Tibial nerve (tissue), 4 donors: ENCODE data around the gene MYCBPAP. TPM values are rescaled to one million over a fixed set of nuclear protein-coding genes. Genes with fewer than 3 reads are reported as not detected.

ENCODE experiments used
- DNase-seq, 2 donors: peaks; one replicate each; pipeline ENCODE4 v3.0.0-alpha.2; 2019; ENCODE audit warnings: low spot score in 2 of 2
- H3K27ac ChIP-seq, 4 donors: fragments of 200-600 bp; sonication (generic) in 3 of 4; one replicate each; pipeline ENCODE4 v1.5.1; 2017 to 2019; ENCODE audit warnings: mild to moderate bottlenecking in 1 of 4
- H3K27me3 ChIP-seq, 2 donors: fragments of 200-600 bp; sonication (generic) in 1 of 2; one replicate each; pipeline versions ENCODE4 v1.5.1 to v1.6.0; 2017 to 2019
- H3K36me3 ChIP-seq, 3 donors: fragments of 200-600 bp; sonication (generic); one replicate each; pipeline ENCODE4 v1.5.1; 2018 to 2019
- H3K4me1 ChIP-seq, 4 donors: fragments of 200-600 bp; sonication (generic) in 3 of 4; one replicate each; pipeline ENCODE4 v1.5.1; 2017 to 2019
- H3K4me3 ChIP-seq, 4 donors: fragments of 200-600 bp; sonication (generic) in 3 of 4; one replicate each; pipeline ENCODE4 v1.5.1; 2017 to 2019; ENCODE audit warnings: mild to moderate bottlenecking in 1 of 4, moderate library complexity in 1 of 4
- H3K9me3 ChIP-seq, 4 donors: fragments of 200-600 bp; sonication (generic) in 3 of 4; one replicate each; pipeline ENCODE4 v1.5.1; 2017 to 2019
- EP300 ChIP-seq, 2 donors: sonication (generic); formaldehyde crosslinking; IDR thresholded peaks; one replicate each; pipeline ENCODE4 v1.6.1; 2017; ENCODE audit warnings: antibody characterized with exemption in 2 of 2, mild to moderate bottlenecking in 1 of 2
- POLR2A ChIP-seq, 2 donors: fragments of 450-650 bp; IDR thresholded peaks; one replicate each; pipeline ENCODE4 v1.6.1; 2017; ENCODE audit warnings: antibody characterized with exemption in 2 of 2, mild to moderate bottlenecking in 2 of 2, moderate library complexity in 2 of 2
- WGBS, 2 donors: methylation state at CpG; one replicate each; pipeline ENCODE4 v1.1.5; 2018; 5-methylcytosine and 5-hydroxymethylcytosine counted together
- total RNA-seq, 4 donors: library from RNA; depleted of rRNA; stranded (reverse); fragments of >200 nt; gene quantifications; one replicate each; pipeline ENCODE4 v1.1.0, GENCODE V29; 2016
- TF ChIP-seq, protein P1 (sequence below), 5 experiments: fragments of 200-600 bp in 3 of 5; fragments of 450-650 bp in 2 of 5; sonication (generic) in 3 of 5; IDR thresholded peaks; one replicate each; pipeline ENCODE4 v1.5.1; 2016 to 2019; ENCODE audit warnings: antibody characterized with exemption in 5 of 5, mild to moderate bottlenecking in 3 of 5, moderate library complexity in 2 of 5

MYCBPAP gene
- total RNA-seq, 4 donors from 2014 or later: 1.2 to 6.8 (median 4.0) TPM

GRCh38 chr17:50576864-50577263, 68.6 kb downstream of the MYCBPAP start:
- no peak overlapping the region for H3K27ac ChIP-seq
- H3K36me3 ChIP-seq: no peaks in the 10 kb centered on the region
- H3K4me1 ChIP-seq: no peaks in the 10 kb centered on the region
- no peak for TF ChIP-seq POLR2A (IDR thresholded peaks at IDR 0.05)
- TF ChIP-seq, protein P1, sequence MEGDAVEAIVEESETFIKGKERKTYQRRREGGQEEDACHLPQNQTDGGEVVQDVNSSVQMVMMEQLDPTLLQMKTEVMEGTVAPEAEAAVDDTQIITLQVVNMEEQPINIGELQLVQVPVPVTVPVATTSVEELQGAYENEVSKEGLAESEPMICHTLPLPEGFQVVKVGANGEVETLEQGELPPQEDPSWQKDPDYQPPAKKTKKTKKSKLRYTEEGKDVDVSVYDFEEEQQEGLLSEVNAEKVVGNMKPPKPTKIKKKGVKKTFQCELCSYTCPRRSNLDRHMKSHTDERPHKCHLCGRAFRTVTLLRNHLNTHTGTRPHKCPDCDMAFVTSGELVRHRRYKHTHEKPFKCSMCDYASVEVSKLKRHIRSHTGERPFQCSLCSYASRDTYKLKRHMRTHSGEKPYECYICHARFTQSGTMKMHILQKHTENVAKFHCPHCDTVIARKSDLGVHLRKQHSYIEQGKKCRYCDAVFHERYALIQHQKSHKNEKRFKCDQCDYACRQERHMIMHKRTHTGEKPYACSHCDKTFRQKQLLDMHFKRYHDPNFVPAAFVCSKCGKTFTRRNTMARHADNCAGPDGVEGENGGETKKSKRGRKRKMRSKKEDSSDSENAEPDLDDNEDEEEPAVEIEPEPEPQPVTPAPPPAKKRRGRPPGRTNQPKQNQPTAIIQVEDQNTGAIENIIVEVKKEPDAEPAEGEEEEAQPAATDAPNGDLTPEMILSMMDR (IDR thresholded peaks at IDR 0.05): no peak
- TF ChIP-seq EP300 (IDR thresholded peaks at IDR 0.05): no peak
- no peaks in the 10 kb centered on the region for H3K9me3 ChIP-seq
- H3K4me3 ChIP-seq: no peak overlapping the region
- WGBS, 2 donors: 79 to 83% methylated on average over 13 of the region's 13 CpGs
- peaks cover 0 to 13% of the 10 kb centered on the region in 2 donors for H3K27me3 ChIP-seq
- DNase-seq: no peak

GRCh38 chr17:50577451-50577954, 69.3 kb downstream of the MYCBPAP start:
- WGBS, 2 donors: 86 to 92% methylated on average over 13 of the region's 13 CpGs
- Histone ChIP-seq H3K36me3 (no peaks in the 10 kb centered on the region), H3K9me3 (no peaks in the 10 kb centered on the region), H3K27me3 (peaks cover 0 to 12% of the 10 kb centered on the region in 2 donors), H3K4me3 (no peak overlapping the region), H3K4me1 (no peaks in the 10 kb centered on the region), H3K27ac (no peak overlapping the region)
- no peak for DNase-seq
- TF ChIP-seq POLR2A (IDR thresholded peaks at IDR 0.05): no peak
- no peak for TF ChIP-seq EP300 (IDR thresholded peaks at IDR 0.05)
- TF ChIP-seq, protein P1 (IDR thresholded peaks at IDR 0.05): no peak

GRCh38 chr17:50578173-50578572, 69.9 kb downstream of the MYCBPAP start:
- Histone ChIP-seq H3K27me3 (peaks cover 0 to 8% of the 10 kb centered on the region in 2 donors), H3K27ac (no peak overlapping the region), H3K36me3 (no peaks in the 10 kb centered on the region), H3K4me3 (no peak overlapping the region), H3K9me3 (no peaks in the 10 kb centered on the region), H3K4me1 (no peaks in the 10 kb centered on the region)
- no peak for DNase-seq
- TF ChIP-seq, protein P1 (IDR thresholded peaks at IDR 0.05): no peak
- TF ChIP-seq EP300 (IDR thresholded peaks at IDR 0.05): no peak
- no peak for TF ChIP-seq POLR2A (IDR thresholded peaks at IDR 0.05)
- WGBS, 2 donors: 74 to 84% methylated on average over 12 to 13 of the region's 16 CpGs

DNA sequence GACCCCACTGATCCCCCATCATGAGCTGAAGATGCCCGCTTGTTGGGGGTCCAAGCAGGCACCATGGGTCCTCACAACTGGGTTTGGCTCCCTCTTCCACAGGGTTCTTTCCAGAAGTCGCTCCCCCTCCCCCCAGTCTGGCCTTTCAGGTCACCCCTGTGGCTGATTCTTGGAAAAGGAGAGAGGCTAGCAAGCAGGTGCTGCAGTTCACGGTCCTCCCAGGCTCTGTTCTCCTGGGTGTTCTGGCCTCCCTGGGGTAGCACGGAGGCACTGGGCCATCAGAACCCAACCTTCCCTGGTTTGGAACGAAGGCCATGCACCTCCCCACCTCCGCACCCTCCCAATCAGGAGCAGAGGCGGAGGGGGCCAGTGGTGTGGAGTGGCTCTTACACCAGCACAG, 71.2 kb downstream of the MYCBPAP start:
- no peaks in the 10 kb centered on the region for H3K4me1 ChIP-seq
- TF ChIP-seq EP300 (IDR thresholded peaks at IDR 0.05): no peak
- TF ChIP-seq POLR2A (IDR thresholded peaks at IDR 0.05): no peak
- TF ChIP-seq, protein P1 (IDR thresholded peaks at IDR 0.05): no peak
- H3K4me3 ChIP-seq: no peak overlapping the region
- H3K9me3 ChIP-seq: no peaks in the 10 kb centered on the region
- no peaks in the 10 kb centered on the region for H3K36me3 ChIP-seq
- 82 to 86% methylated on average over 5 to 7 of the region's 7 CpGs for WGBS, 2 donors
- H3K27me3 ChIP-seq: peaks cover 0 to 8% of the 10 kb centered on the region in 2 donors
- DNase-seq: no peak
- no peak overlapping the region for H3K27ac ChIP-seq

- Histone ChIP-seq H3K27ac (no peak overlapping the region), H3K27me3 (peaks cover 0 to 8% of the 10 kb centered on the region in 2 donors), H3K9me3 (no peaks in the 10 kb centered on the region), H3K4me1 (no peaks in the 10 kb centered on the region), H3K36me3 (no peaks in the 10 kb centered on the region), H3K4me3 (no peak overlapping the region)
- TF ChIP-seq EP300 (IDR thresholded peaks at IDR 0.05): no peak
- TF ChIP-seq POLR2A (IDR thresholded peaks at IDR 0.05): no peak
- TF ChIP-seq, protein P1 (IDR thresholded peaks at IDR 0.05): no peak
- 85 to 94% methylated on average over 5 to 9 of the region's 9 CpGs for WGBS, 2 donors
- DNase-seq: no peak
Measured at GRCh38 chr17:50580646-50581045, 72.4 kb downstream of the MYCBPAP start.

Other genes starting within 250 kb of the MYCBPAP start
- gene TMEM92, start 234.0 kb upstream of the MYCBPAP start, total RNA-seq: under 1 TPM in 2 of 4 donors, not detected in 2; 0.44 to 0.59 TPM
- 10 to 100 TPM; 27.6 to 32.3 (median 29.9) TPM for gene XYLT2, start 162.3 kb upstream of the MYCBPAP start, total RNA-seq
- 10 to 100 TPM; 32.4 to 45.9 (median 34.9) TPM for gene MRPL27, start 135.3 kb upstream of the MYCBPAP start, total RNA-seq
- 1 to 10 TPM in 2 of 4 donors, under 1 TPM in 2; 0.42 to 1.7 (median 1.1) TPM for gene EME1, start 135.2 kb upstream of the MYCBPAP start, total RNA-seq
- gene LRRC59, start 110.9 kb upstream of the MYCBPAP start, total RNA-seq: 10 to 100 TPM; 26.0 to 72.6 (median 36.3) TPM
- 10 to 100 TPM; 20.5 to 69.3 (median 31.9) TPM for gene ACSF2, start 82.2 kb upstream of the MYCBPAP start, total RNA-seq
- not detected for gene CHAD, start 39.6 kb upstream of the MYCBPAP start, total RNA-seq
- gene RSAD1, start 29.6 kb upstream of the MYCBPAP start, total RNA-seq: 10 to 100 TPM; 30.8 to 61.8 (median 32.9) TPM
- under 1 TPM in 2 of 4 donors, not detected in 2; 0.22 to 0.42 TPM for gene EPN3, start 24.3 kb downstream of the MYCBPAP start, total RNA-seq
- 100 to 1,000 TPM in 1 of 4 donors, 10 to 100 TPM in 3; 80.8 to 151 (median 89.6) TPM for gene SPATA20, start 38.7 kb downstream of the MYCBPAP start, total RNA-seq
- gene CACNA1G, start 52.3 kb downstream of the MYCBPAP start, total RNA-seq: 1 to 10 TPM in 1 of 4 donors, under 1 TPM in 1, not detected in 2; 0.21 to 2.2 TPM
- 10 to 100 TPM in 1 of 4 donors, 1 to 10 TPM in 3; 1.5 to 19.2 (median 7.3) TPM for gene ABCC3, start 126.4 kb downstream of the MYCBPAP start, total RNA-seq
- 10 to 100 TPM; 48.0 to 80.6 (median 55.0) TPM for gene ANKRD40, start 199.5 kb downstream of the MYCBPAP start, total RNA-seq
- gene LUC7L3, start 211.2 kb downstream of the MYCBPAP start, total RNA-seq: 100 to 1,000 TPM in 3 of 4 donors, 10 to 100 TPM in 1; 80.8 to 114 (median 105) TPM